Stimulated activated CD8-positive, alpha-beta memory T cell treated with anti-CD3 and anti-CD28 coated beads, Interleukin-2, amount 100 ng/mL, for 48 hours (primary cell): ENCODE results near the gene TMEFF2.
"Not testable (repeated sequence)": the region's sequence is repeated elsewhere in the genome, so short reads cannot be mapped to it uniquely, and the experiment has no call there.

ENCODE experiments used
- DNase-seq, 2 donors: peaks; one replicate each; pipeline ENCODE4 v3.0.0-alpha.2; 2020; ENCODE audit warnings: low read depth in 2 of 2

The TMEFF2 gene

DNA sequence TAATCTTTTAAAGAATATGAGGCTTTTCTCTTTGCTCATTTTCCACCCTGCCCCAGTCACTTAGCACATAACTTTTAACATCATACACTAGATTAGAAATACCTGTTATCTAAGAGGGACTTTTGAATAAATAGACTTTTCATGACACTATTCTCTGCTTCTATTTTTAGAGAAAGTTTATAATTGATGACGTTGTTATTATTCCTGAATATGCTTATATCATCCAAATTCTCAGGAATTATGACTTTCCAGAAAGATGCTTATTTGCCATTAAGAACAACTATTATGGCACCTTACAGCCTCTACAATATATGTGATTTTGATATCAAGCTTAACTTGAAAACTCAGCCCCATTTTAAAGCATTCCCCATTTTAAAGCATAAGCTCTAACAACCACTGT, 11.4 kb downstream of the TMEFF2 start:
- no peak for DNase-seq

DNA sequence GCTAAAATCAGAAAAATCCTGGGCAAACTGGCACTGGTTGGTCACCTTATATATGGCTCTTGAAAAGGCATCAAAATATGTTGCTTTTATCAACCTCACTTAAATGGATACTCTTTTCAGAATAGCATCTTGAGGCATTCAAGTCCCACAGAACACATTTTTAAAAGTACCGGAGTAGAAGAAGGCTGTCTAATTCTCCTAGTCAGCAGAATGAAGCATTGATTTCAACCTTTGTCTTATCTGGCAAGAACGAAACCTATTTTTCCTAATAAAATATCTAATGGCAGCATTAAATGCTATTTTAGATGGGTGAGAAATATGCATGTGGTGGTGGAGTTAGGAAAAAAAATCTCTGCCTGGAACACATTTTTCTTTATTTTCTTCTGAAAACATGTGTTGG, 27.8 kb downstream of the TMEFF2 start:
- DNase-seq = no peak

DNA sequence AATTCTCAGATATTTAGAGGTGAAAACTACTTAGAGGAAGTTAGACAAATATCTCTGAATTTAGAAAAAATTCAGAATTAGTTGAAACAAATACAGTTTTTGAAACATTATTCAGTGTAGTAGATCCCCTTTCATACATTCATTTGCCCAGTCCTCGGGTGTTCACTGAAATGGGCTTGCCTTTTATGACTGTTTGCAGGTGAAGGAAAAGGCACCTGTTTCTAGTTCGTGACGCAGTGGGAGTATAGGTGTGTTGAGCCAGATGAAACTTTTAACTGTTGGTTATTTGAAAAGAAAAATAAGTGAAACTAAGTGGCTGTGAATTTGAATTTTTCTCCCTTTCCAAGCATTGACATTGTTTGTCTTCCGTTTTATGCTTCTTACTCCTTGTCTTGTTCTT, 28.9 kb downstream of the TMEFF2 start:
- no peak for DNase-seq

GRCh38 chr2:192162392-192163042, 32.2 kb downstream of the TMEFF2 start:
- DNase-seq = peak; percentile 27 to 34

DNA sequence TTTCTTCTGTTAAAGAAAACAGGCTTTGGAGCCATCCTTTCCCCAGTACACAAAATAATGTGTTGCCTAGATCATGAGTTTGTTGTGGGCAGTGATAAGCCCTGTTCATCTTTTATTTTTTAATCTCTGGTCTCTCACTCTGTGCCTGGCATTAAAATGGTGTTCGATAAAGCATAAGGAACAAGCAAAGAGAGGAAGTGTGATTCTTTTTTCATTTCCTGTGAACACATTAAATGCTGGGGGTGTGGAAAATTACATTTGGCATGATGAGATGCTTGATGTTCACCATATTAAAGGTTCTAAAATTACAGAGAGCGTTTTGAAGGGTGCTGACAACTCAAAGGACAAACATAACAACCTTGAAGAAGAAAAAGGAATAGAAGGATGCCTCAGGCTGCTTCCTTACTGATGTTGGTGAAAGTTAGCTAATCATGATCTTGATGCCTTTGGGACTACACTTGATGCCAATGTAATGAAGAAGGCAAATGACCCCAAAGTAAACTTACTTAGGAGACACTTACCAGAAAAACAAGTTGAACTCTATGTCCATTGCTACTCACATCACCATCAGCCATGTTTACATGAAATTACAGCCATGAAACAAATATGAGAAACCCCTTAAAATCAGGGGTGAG, 33.0 kb downstream of the TMEFF2 start:
- no peak for DNase-seq

- DNase-seq = no peak
Observed at GRCh38 chr2:192159736-192160135, 35.0 kb downstream of the TMEFF2 start.

DNA sequence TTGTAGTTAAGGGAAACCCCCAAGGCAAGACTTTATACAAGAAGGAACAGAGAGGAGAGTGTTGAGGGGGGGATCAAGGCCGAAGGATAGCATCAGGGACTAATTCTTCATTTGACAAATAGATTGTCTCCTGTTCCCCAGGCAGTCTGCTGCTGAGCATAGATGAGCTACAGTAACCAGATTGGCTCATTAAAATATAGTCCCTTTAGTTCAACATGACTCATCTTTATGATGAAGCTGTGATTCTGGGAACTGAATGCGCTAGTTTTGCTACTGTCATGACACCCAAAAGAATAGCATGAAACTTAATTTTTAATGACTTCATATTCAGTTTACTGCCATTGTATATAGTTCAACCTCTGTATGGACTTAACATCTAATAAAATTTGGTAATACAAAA, 35.5 kb downstream of the TMEFF2 start:
- DNase-seq = no peak

DNA sequence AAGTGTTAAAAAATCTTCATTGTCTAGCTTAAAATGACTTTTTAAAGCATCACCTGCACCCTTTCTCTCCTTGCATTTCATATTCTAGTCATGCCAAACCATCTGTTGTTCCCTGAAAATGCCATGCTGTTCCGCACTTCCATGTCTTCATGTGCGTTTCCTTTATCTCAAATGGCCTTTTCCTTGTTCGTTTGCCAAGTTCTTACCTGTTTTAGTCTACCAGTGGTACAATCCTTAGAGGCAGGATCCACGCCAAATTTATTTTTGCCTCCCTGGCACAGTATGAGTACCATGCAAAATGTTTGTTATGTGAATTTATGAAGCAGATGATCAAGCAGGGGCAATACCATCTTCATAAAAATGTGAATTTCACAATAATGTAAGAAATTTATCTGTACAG, 37.0 kb downstream of the TMEFF2 start:
- DNase-seq = no peak

DNA sequence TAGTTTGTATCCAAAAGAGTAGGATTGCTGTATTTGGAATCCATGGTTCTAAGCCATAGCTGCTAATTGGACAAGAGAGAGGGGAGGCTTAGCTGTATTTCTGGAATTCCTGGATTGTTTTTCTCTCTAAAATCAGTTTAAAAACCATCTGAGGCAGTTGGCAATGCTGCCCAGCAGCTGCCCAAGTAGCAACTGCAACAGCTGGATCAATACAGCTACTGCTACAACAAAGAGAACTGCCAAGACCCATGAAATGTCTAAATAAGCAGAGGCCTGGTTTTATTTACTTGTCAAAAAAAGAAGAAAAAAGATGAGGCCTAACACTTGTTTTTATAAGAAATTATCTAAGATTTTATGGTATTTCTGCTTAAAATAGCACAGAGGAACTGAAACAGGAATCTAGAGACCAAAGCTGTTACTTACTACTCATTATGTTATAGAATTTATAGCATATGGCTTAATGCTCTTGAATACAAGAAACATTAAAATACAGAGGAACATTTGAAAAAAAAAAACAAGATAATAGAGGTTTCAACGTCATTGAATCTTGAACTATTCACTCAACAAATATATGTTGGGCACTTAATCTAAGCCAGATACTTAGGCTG, 39.1 kb downstream of the TMEFF2 start:
- no peak for DNase-seq

- DNase-seq = no peak
Observed at GRCh38 chr2:192153561-192153960, 41.2 kb downstream of the TMEFF2 start.

DNA sequence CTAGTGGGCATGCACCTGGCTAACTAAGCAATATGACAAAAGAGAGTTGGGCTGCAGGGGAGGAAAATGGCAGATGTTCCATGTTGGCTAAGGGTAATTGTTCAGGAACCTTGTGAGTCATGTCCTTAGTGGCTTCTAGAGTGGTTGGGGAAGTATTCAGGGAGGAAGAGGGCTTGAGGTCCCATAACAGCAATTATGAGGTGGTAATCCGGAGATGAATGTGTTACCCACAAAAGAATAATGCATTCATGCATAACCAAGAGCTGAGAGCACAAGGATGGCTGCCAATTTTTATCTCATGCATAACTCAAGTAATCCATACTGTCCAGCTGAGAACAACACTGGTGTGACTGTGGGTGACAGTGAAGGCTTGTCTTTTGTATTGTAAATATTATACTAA, 42.9 kb downstream of the TMEFF2 start:
- no peak for DNase-seq

DNA sequence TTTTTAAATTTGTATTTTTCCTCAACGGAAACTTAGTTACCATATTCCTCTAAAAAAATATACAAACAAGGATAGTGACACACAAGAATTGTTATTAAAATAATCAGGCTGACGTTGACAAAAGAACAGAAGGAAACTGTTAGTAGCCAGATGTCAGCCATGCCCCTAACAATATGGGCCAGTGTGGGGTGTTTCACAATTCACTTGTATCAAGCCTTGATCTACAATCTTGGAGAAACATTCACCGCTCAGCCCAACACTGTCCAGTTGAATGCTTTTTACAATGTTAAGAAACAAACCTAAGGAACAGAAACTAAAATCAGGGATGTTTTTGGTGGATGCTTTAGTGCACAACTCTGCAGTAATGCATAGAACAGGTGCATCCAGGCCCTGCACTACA, 44.6 kb downstream of the TMEFF2 start:
- DNase-seq = no peak

DNA sequence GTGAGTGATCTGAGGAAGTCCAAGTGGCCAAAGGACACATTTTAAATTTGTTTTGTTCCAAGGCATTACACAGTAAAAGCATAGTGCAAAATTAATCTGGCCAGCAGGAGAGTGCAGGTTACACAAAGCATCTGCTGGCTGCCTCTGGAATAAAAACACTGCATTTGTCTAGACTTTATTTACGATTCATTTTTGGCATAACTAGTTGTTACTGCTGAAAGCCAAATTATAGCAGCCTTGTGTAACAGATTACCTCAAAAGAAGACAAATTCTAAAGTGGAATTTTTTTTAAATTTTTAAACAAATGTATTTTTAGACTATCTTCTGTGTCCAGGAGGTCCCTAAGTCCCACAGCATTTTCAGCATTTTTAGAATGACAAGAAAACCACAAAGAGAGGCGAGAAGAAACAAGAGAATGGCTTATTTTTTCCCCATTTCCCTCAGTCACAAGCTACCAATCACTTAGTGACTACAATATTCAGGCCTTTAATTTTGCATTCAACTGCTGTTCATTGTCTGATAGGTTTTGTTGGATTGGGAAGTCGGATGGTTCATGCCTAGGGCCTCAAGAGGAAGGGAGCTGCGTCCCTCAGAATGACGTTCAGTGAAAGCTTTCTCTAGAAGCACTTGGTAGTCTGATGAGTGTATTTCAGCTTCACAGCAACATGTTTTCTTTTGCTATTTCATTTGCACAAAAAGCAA, 46.0 kb downstream of the TMEFF2 start:
- no peak for DNase-seq

DNA sequence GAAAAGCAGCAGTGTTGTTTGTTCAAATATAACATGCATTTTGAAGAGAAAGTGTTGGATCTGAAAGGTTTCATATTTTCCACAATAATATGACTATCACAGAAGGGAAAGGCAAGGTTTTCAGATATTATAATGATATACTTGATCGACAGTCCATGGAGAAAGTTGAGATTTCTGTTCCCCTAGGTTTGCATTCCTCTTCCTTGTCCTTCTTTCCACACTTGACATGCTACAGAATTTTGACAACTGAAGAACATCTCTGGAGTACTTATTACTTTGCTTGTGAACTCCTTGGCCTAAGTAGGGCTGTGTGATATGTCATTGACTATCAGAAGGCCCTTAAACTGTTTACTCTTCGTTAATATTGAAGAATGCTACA, 46.5 kb downstream of the TMEFF2 start:
- no peak for DNase-seq

GRCh38 chr2:192146069-192147015, 48.4 kb downstream of the TMEFF2 start:
- no peak for DNase-seq

- DNase-seq = no peak
Observed at GRCh38 chr2:192145496-192145895, 49.2 kb downstream of the TMEFF2 start.

DNA sequence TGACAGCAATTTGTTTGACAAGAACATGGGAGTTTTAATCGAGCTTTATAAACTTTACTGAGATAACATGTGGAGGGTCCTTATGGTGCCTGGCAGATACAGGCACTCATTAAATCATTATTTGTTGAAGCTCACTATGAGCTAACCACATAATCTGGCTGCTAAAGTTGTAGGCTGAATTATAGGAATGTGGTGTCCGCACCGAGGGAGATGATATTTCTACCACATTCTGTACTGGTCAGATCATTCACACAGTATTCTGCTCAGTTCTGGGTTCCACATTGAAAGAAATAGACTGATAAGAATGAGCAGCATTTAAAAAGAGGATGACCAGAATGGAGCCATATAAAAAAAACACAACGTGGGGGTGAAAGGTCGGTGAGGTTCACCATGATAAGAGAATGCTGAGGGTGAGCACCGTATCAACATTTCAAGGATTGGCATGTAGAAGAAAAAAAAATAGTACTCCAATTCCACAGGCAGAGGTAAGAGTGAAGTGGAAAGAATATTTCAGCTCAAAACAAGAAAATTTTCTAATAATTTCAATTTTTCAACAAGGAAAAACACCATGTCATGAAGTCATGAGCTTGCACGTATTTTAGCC, 54.4 kb downstream of the TMEFF2 start:
- DNase-seq = no peak

DNA sequence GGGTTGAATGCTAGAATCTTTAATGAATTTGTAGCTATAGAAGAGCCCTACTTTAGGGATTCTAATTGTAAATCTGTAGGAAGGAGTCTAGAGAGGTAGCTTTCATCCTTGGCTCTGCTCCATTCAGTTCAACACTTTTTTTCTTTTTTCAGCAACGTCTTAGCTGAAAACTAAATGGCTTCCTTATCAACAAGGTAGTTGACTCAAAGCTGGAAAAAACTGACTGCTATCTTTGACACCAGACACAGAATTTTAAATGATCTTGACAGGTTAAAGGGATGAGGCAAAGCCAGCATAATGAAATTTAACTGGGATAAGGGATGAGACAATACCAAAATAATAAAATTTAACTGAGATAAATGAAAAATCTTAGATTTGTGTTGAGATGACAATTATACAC, 54.9 kb downstream of the TMEFF2 start:
- DNase-seq = no peak

DNA sequence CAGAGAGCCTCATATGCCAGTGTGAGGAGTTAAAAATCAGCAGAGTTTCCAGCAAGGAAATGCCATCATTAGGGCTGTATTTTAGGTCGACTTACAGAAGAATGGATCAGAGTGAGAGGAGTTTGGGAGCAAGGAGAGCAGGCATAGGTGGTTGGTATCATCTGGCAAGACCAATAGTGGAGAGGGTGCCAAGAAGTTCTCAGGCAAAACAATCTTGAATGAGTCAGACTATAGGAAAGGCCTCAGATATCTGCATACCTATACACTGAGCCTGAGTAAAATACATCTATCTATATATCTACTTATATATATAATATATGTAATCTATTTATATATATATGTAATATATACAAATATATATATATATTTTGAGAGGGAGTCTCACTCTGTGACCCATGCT, 57.3 kb downstream of the TMEFF2 start:
- DNase-seq = no peak

GRCh38 chr2:192132604-192133003, 62.1 kb downstream of the TMEFF2 start:
- DNase-seq = not testable (repeated sequence)

DNA sequence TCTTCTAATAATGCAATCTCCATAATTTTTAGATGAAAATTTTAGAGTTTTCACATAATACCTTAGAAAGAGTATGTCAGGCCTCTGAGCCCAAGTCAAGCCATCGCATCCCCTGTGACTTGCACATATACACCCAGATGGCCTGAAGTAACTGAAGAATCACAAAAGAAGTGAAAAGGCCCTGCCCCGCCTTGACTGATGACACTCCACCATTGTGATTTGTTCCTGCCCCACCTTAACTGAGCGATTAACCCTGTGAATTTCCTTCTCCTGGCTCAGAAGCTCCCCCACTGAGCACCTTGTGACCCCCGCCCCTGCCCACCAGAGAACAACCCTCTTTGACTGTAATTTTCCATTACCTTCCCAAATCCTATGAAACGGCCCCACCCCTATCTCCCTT, 64.4 kb downstream of the TMEFF2 start:
- not testable (repeated sequence) for DNase-seq
